Calu3 (cell line): ENCODE data around the gene EFNA1. TPM values are rescaled to one million over a fixed set of nuclear protein-coding genes. Genes with fewer than 3 reads are reported as not detected.

Experiments
- BruUV-seq: library from RNA; stranded (reverse); fragments of 400-500 nt; replicated peaks from 2 replicates; lab custom pipeline; 2021; lab: Mats Ljungman, UMichigan
- CTCF ChIA-PET: fragments of 300-600 bp; sonication (Branson Sonifier 250); formaldehyde crosslinking; loops from one replicate; lab custom pipeline; 2022; ENCODE audit warnings: antibody characterized with exemption; lab: Charles Lee
- DNase-seq: peaks from one replicate; pipeline ENCODE4 v3.0.0; 2022
- H3K27ac Mint-ChIP-seq: one replicate; pipeline ENCODE4 v1.8.0; 2022; ENCODE audit warnings: mixed read lengths; ENCODE audit not compliant: unreplicated experiment
- H3K27me3 Mint-ChIP-seq: one replicate; pipeline ENCODE4 v1.8.0; 2022; ENCODE audit warnings: mixed read lengths; ENCODE audit not compliant: unreplicated experiment
- H3K36me3 Mint-ChIP-seq: one replicate; pipeline ENCODE4 v1.8.0; 2022; ENCODE audit warnings: mild to moderate bottlenecking, moderate library complexity, mixed read lengths; ENCODE audit not compliant: insufficient read depth, unreplicated experiment
- H3K4me1 Mint-ChIP-seq: one replicate; pipeline ENCODE4 v1.8.0; 2022; ENCODE audit warnings: mild to moderate bottlenecking, low read depth, mixed read lengths; ENCODE audit not compliant: unreplicated experiment
- H3K4me3 Mint-ChIP-seq: one replicate; pipeline ENCODE4 v1.8.0; 2022; ENCODE audit warnings: mild to moderate bottlenecking, low read depth, moderate library complexity, mixed read lengths; ENCODE audit not compliant: unreplicated experiment
- H3K9me3 Mint-ChIP-seq: one replicate; pipeline ENCODE4 v1.8.0; 2022; ENCODE audit warnings: low read depth, mixed read lengths; ENCODE audit not compliant: unreplicated experiment
- CTCF ChIP-seq: fragments of 200-600 bp; IDR thresholded peaks from one replicate; pipeline ENCODE4 v1.8.0; 2022; ENCODE audit warnings: antibody characterized with exemption; ENCODE audit not compliant: unreplicated experiment
- intact Hi-C: fragments of 100-400 bp; cut with micrococcal nuclease; formaldehyde crosslinking; loops from one replicate; pipeline ENCODE4 v1.10.0; 2022; ENCODE audit not compliant: unreplicated experiment
- total RNA-seq: library from RNA; stranded (reverse); gene quantifications from 2 replicates; pipeline ENCODE4 v1.2.3, GENCODE V29; 2022

Gene EFNA1
- total RNA-seq, 1 experiment from 2014 or later = 41.7 TPM

GRCh38 chr1:155174324-155175280 lies 46.9 kb downstream of the EFNA1 start:
- Mint-ChIP-seq H3K36me3 (peaks cover 39% of the 10 kb centered on the region), H3K4me3 (peak overlapping the region; percentile 96), H3K4me1 (peaks cover 46% of the 10 kb centered on the region), H3K27me3 (peaks cover 21% of the 10 kb centered on the region), H3K27ac (peak overlapping the region; percentile 83), H3K9me3 (no peaks in the 10 kb centered on the region)
- DNase-seq = no peak
- BruUV-seq = no TSS peak
- CTCF ChIA-PET = interaction anchor here (1.2 to 3.8 kb wide), 5 partner anchors 11 to 83 kb away, joined by 3 to 32 read pairs (median 19); partner anchors contain the start of gene THBS3
- TF ChIP-seq CTCF = no peak
- intact Hi-C loops = no loop called here

- no peak overlapping the region for H3K27ac Mint-ChIP-seq
- H3K4me1 Mint-ChIP-seq = peaks cover 46% of the 10 kb centered on the region
- no peak for DNase-seq
- intact Hi-C loops = no loop called here
- H3K36me3 Mint-ChIP-seq = peaks cover 36% of the 10 kb centered on the region
- no peaks in the 10 kb centered on the region for H3K9me3 Mint-ChIP-seq
- CTCF ChIA-PET = interaction anchor here (0.7 to 3.8 kb wide), 5 partner anchors 17 to 84 kb away, joined by 3 to 32 read pairs (median 5); partner anchors contain the start of gene THBS3
- BruUV-seq = no TSS peak
- H3K27me3 Mint-ChIP-seq = peaks cover 21% of the 10 kb centered on the region
- no peak for TF ChIP-seq CTCF
- no peak overlapping the region for H3K4me3 Mint-ChIP-seq
Measured at GRCh38 chr1:155175281-155175926, 47.7 kb downstream of the EFNA1 start.

DNA sequence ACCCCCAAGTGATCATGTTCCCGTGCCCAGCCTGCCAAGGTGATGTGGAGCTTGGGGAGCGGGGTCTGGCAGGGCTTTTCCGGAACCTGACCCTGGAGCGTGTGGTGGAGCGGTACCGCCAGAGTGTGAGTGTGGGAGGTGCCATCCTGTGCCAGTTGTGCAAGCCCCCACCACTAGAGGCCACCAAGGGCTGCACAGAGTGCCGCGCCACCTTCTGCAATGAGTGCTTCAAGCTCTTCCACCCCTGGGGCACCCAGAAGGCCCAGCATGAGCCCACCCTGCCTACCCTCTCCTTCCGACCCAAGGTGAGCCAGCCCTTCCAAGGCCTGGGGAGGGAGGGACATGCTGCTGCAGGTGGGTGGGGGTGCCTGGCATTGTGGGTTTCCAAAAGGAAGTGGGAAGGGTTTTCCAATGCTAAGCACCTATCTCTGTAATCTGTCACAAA lies 48.3 kb downstream of the EFNA1 start:
- peak; percentile 55 for DNase-seq
- Mint-ChIP-seq H3K27me3 (peaks cover 21% of the 10 kb centered on the region), H3K4me1 (peaks cover 46% of the 10 kb centered on the region), H3K36me3 (peaks cover 31% of the 10 kb centered on the region), H3K9me3 (no peaks in the 10 kb centered on the region), H3K4me3 (no peak overlapping the region), H3K27ac (no peak overlapping the region)
- TF ChIP-seq CTCF = no peak
- no TSS peak for BruUV-seq
- intact Hi-C loops = loop anchor here (1.0 to 2.0 kb wide), 2 partner anchors 17 to 50 kb away; no protein-coding TSS in a partner anchor
- CTCF ChIA-PET = interaction anchor here (0.7 to 3.1 kb wide), 4 partner anchors 16 to 33 kb away, joined by 3 to 20 read pairs (median 4); partner anchors contain the start of gene THBS3

DNA sequence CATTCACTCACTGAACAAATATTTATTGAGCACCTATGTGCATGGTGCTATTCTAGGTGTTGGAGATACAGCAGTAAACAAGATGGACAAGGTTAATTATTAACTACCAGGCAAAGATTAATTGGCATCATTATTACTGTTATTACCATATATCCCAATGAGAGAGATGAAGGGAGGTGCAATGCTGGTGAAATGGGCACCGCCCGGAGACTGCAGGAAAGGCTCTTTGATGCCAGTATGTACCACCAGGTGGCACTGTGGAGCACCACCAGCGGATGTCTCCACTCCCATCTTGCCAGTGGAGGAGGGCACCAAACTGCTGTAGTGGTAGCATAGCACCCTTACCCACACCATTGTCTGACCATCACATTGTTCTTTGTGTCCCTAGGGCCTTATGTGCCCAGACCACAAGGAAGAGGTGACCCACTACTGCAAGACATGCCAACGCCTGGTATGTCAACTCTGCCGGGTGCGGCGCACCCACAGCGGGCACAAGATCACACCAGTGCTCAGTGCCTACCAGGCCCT lies 48.9 kb downstream of the EFNA1 start:
- Mint-ChIP-seq H3K4me3 (no peak overlapping the region), H3K9me3 (no peaks in the 10 kb centered on the region), H3K4me1 (peaks cover 46% of the 10 kb centered on the region), H3K27ac (no peak overlapping the region), H3K36me3 (peaks cover 24% of the 10 kb centered on the region), H3K27me3 (peaks cover 22% of the 10 kb centered on the region)
- intact Hi-C loops = loop anchor here (1.0 to 2.0 kb wide), 2 partner anchors 16 to 50 kb away; no protein-coding TSS in a partner anchor
- CTCF ChIA-PET = interaction anchor here (1.1 to 3.1 kb wide), 4 partner anchors 9 to 31 kb away, joined by 3 to 20 read pairs (median 8); partner anchors contain the start of gene THBS3
- DNase-seq = peak; percentile 93
- TF ChIP-seq CTCF = peak; percentile 95
- no TSS peak for BruUV-seq
